IPS DF 6.9 (cell line): Measurements from ENCODE around the gene PADI1.

ENCODE experiments used
- DNase-seq: peaks from one replicate; pipeline ENCODE4 v3.0.0-alpha.2; 2013; ENCODE audit warnings: low read depth, low spot score
- H3K27ac ChIP-seq: one replicate; pipeline ENCODE4 v1.5.1; 2013; ENCODE audit warnings: low read length, control low read depth
- H3K27me3 ChIP-seq: 2 replicates; pipeline ENCODE4 v1.6.1; 2013; ENCODE audit warnings: mild to moderate bottlenecking, low read length; ENCODE audit not compliant: control insufficient read depth, insufficient read depth
- H3K36me3 ChIP-seq: 2 replicates; pipeline ENCODE4 v1.6.1; 2013; ENCODE audit warnings: low read length; ENCODE audit not compliant: control insufficient read depth, insufficient read depth
- H3K4me1 ChIP-seq: 2 replicates; pipeline ENCODE4 v1.6.1; 2013; ENCODE audit warnings: low read length; ENCODE audit not compliant: control insufficient read depth, insufficient read depth
- H3K4me3 ChIP-seq: 2 replicates; pipeline ENCODE4 v1.5.1; 2013; ENCODE audit warnings: mild to moderate bottlenecking, low read length
- H3K9me3 ChIP-seq: 2 replicates; pipeline ENCODE4 v1.6.1; 2013; ENCODE audit warnings: low read length, inconsistent platforms; ENCODE audit not compliant: control insufficient read depth, insufficient read depth
- WGBS: extraction: QIAGEN DNeasy Blood & Tissue Kit; methylation state at CpG from one replicate; pipeline ENCODE4 v1.1.7; 2013; ENCODE audit warnings: mixed read lengths, missing lambda C conversion rate; ENCODE audit not compliant: insufficient read length, insufficient coverage; 5-methylcytosine and 5-hydroxymethylcytosine counted together

PADI1 gene

GRCh38 chr1:17211377-17211776 lies 6.4 kb downstream of the PADI1 start:
- no peak overlapping the region for H3K27ac ChIP-seq
- H3K9me3 ChIP-seq, result no peaks in the 10 kb centered on the region
- peaks cover 5% of the 10 kb centered on the region for H3K4me1 ChIP-seq
- no CpG with 5 or more reads among the region's 5 CpGs for WGBS
- DNase-seq, result no peak
- H3K36me3 ChIP-seq, result no peaks in the 10 kb centered on the region
- H3K27me3 ChIP-seq, result no peaks in the 10 kb centered on the region
- no peak overlapping the region for H3K4me3 ChIP-seq

GRCh38 chr1:17212009-17212408 lies 7.1 kb downstream of the PADI1 start:
- DNase-seq, result no peak
- no CpG with 5 or more reads among the region's 10 CpGs for WGBS
- Histone ChIP-seq H3K27ac (no peak overlapping the region), H3K27me3 (no peaks in the 10 kb centered on the region), H3K36me3 (no peaks in the 10 kb centered on the region), H3K4me1 (peaks cover 5% of the 10 kb centered on the region), H3K4me3 (no peak overlapping the region), H3K9me3 (no peaks in the 10 kb centered on the region)

DNA sequence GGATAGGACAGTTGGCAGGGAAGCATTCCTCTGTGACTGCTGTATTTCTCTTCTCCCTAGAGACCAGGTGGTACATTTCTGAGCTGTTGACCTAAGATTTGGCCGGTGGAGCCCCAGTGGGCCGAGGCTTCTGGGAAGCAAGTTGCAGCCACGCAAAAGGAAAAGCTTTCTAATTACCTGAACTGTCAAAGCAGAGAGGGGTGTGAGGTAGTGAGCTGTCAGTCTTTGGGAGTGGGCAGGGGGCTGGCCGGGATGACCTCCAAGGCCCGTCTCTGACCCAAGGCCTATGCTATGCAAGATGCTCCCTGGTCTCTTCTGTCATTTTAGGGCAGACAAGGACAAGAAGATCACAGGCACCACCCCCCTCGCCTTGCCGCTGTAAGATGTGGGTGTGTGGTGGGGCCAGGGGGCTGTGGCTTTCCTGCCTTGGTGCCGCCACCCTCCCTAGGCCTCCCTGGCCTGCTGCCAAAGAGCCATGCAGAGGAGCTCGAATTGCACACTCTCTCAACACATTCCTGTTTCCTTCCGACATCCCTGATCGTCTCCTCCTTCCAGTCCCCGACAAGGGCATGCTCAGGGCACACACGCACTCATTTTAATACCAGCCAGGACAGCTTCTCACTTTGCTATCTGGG lies 7.7 kb downstream of the PADI1 start:
- DNase-seq, result no peak
- Histone ChIP-seq H3K27ac (no peak overlapping the region), H3K36me3 (no peaks in the 10 kb centered on the region), H3K27me3 (no peaks in the 10 kb centered on the region), H3K9me3 (no peaks in the 10 kb centered on the region), H3K4me3 (no peak overlapping the region), H3K4me1 (peaks cover 5% of the 10 kb centered on the region)
- WGBS, result no CpG with 5 or more reads among the region's 13 CpGs

DNA sequence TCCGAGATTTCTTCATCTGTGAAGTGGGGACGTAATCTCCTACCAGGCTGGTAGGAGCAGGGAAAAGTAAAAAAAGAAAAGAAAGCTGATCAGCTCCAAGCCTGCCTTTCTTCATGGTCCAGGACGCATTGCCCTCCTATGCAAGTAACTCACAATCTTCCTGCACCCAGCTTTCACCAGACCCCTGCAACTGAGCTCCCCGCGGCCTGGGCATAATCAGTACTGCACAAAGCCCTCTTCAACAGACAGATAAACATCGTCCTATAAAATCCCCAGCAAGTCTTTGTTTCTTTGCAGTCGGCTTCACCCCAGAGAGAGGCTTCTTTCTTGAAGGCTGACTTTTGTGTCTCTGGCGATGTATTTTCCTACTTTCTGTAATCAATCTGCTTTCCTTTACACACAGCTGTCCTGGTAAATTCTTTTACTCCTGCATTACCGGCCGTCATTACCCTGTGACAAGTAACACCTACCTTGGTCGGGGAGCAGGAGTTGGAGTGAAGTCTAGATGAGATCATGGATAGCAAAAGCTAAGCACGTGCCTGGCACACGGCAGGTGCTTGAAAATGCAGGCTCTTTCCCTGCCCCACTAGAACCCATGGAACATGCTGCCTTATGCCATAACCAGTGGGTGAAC lies 8.3 kb downstream of the PADI1 start:
- H3K27ac ChIP-seq, result no peak overlapping the region
- H3K4me3 ChIP-seq, result no peak overlapping the region
- H3K4me1 ChIP-seq, result peaks cover 5% of the 10 kb centered on the region
- H3K36me3 ChIP-seq, result no peaks in the 10 kb centered on the region
- no peaks in the 10 kb centered on the region for H3K27me3 ChIP-seq
- no peak for DNase-seq
- no peaks in the 10 kb centered on the region for H3K9me3 ChIP-seq
- WGBS, result no CpG with 5 or more reads among the region's 13 CpGs

DNA sequence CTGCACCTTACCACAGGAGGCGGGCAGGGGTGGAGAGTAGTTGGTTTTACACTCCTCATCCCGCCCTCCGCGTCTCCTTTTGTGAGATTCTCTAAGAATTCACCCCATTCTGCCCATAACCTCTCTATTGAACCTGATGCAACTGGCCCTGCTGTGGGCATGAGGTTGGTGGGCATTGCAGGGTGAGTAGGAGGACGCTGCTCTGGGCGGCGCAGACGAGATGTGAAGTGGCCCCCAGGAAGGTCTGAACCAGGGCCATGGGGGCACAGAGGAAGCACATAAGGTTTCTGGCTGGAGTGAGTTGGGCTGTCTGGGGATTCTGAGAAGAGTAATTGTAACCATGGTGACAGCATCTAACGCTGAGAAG lies 8.8 kb downstream of the PADI1 start:
- H3K27me3 ChIP-seq, result no peaks in the 10 kb centered on the region
- H3K36me3 ChIP-seq, result no peaks in the 10 kb centered on the region
- no peak overlapping the region for H3K4me3 ChIP-seq
- H3K27ac ChIP-seq, result no peak overlapping the region
- DNase-seq, result no peak
- no peaks in the 10 kb centered on the region for H3K9me3 ChIP-seq
- H3K4me1 ChIP-seq, result peaks cover 5% of the 10 kb centered on the region
- no CpG with 5 or more reads among the region's 9 CpGs for WGBS

DNA sequence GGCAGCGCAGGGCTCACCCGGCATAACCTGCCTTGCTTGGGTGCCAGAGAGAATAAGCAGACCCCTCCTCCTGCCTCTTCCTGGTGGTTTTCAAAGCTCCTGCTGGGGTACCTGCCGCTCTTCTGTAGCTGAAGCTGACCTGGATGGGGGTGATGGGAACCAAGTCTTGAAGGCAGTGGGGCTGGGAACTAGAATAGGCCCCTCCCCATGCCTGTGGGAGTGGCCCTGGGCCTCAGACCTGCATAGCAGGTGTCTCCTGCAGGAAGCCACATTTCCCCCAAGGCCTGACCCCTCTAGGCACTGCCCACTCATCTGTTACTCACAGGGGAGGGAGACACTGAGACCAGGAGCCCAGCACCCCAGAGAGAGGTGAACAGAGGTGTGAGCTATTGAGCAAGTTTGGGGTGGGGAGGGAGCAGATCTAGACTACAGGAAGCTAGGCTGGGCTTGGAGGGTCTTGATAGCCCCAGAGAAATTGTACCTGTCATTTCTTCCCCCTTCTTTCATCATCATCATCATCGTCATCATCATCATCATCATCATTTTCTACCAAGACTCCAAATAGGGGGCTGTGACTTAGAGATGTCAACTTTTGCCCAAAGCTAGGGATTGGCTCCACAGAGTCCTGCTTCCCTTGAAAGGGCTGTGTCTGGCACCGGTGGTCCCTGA lies 10.1 kb downstream of the PADI1 start:
- no CpG with 5 or more reads among the region's 5 CpGs for WGBS
- H3K27ac ChIP-seq, result no peak overlapping the region

DNA sequence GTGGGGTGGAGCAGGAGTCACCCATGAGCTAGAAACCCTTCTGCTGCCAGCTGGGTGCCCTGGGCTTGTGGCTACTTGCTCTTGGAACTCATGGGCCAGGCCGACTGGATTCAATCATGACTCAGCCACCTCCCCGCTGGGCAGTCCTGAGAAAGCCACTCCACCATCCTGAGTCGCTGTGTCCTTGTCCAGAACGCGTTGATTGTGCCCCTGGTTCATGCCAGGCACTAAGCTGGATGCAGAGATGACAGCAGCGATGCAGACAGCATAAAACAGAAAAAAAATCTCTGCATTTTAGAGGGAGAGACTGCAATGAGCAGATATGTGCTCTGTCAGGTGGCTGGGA lies 10.6 kb downstream of the PADI1 start:
- Histone ChIP-seq H3K27me3 (no peaks in the 10 kb centered on the region), H3K27ac (no peak overlapping the region), H3K4me3 (no peak overlapping the region), H3K9me3 (no peaks in the 10 kb centered on the region), H3K36me3 (no peaks in the 10 kb centered on the region), H3K4me1 (peaks cover 5% of the 10 kb centered on the region)
- no CpG with 5 or more reads among the region's 6 CpGs for WGBS
- no peak for DNase-seq

More for the DNA sequence above, 10.1 kb downstream of the PADI1 start:
- Histone ChIP-seq H3K4me1 (peaks cover 5% of the 10 kb centered on the region), H3K4me3 (no peak overlapping the region), H3K9me3 (no peaks in the 10 kb centered on the region), H3K27me3 (no peaks in the 10 kb centered on the region), H3K36me3 (no peaks in the 10 kb centered on the region)
- DNase-seq, result no peak

DNA sequence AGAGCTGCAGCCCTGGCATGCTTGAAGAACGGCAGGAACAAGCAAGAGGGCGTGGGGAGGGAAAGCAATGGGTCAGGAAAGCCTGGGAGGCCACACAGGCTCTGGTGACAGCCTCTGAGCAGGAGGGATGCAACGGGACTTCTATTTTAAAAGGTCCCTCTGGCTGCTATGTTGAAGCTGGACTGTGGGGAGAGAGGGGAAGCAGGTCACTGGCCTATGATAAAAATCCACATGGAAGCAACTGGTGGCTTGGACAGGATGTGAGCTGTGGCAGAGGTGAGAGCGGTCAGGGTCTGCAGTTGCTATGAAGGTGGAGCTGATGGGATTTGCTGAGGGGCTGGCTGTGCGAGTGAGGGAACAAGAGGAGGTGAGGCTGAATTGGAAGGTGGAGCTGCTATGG lies 11.2 kb downstream of the PADI1 start:
- Histone ChIP-seq H3K4me1 (peaks cover 5% of the 10 kb centered on the region), H3K9me3 (no peaks in the 10 kb centered on the region), H3K27ac (no peak overlapping the region), H3K36me3 (no peaks in the 10 kb centered on the region), H3K4me3 (no peak overlapping the region), H3K27me3 (no peaks in the 10 kb centered on the region)
- DNase-seq, result no peak
- no CpG with 5 or more reads among the region's 5 CpGs for WGBS

DNA sequence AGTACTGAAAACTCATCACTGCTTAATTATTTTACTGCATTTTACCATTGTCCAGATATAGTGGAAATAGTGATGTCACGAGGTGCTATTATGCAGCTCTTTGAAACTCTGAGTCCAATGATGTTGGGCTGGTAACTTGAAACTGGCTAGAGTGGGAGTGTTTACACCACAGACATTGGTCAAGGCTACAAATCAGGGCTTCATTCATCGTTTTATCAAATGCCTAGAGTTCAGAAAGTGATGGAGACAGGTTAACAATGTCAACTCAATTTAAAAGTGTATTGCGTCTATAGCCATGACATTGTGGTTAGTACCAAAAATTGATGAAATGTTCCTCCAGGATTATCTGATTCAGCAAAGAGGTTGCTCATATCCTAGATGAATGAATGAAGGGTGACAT lies 12.7 kb downstream of the PADI1 start:
- Histone ChIP-seq H3K36me3 (no peaks in the 10 kb centered on the region), H3K4me1 (peaks cover 4% of the 10 kb centered on the region), H3K9me3 (no peaks in the 10 kb centered on the region), H3K27me3 (no peaks in the 10 kb centered on the region), H3K4me3 (no peak overlapping the region), H3K27ac (no peak overlapping the region)
- no peak for DNase-seq
- WGBS, result no CpG with 5 or more reads among the region's 3 CpGs

GRCh38 chr1:17218939-17219338 lies 14.0 kb downstream of the PADI1 start:
- Histone ChIP-seq H3K27ac (no peak overlapping the region), H3K4me1 (peaks cover 2% of the 10 kb centered on the region), H3K36me3 (no peaks in the 10 kb centered on the region), H3K27me3 (no peaks in the 10 kb centered on the region), H3K9me3 (no peaks in the 10 kb centered on the region), H3K4me3 (no peak overlapping the region)
- no peak for DNase-seq
- WGBS, result no CpG with 5 or more reads among the region's 7 CpGs

DNA sequence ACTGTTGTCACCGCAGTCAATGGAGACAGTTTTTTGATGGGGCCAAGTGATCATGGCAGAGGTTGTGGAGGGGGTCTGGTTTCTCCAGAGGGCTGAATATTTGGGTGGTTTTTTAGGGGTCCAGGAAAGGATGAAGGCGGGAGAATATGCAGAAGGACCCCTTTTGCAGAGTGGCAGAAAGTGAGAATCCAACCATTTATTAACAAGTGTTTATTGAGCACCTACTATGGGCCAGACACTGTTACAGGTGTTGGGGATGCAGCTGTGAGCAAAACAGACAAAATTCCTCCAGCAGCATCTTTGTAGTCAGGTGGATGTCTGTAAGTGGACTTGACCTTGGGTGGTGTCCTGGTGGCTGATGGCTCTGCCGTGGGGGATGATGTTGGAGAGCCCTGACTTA lies 15.4 kb downstream of the PADI1 start:
- H3K4me1 ChIP-seq, result no peaks in the 10 kb centered on the region
- H3K36me3 ChIP-seq, result no peaks in the 10 kb centered on the region
- no peaks in the 10 kb centered on the region for H3K9me3 ChIP-seq
- no CpG with 5 or more reads among the region's 3 CpGs for WGBS
- no peaks in the 10 kb centered on the region for H3K27me3 ChIP-seq
- H3K27ac ChIP-seq, result no peak overlapping the region
- DNase-seq, result no peak
- no peak overlapping the region for H3K4me3 ChIP-seq
